ENCODE results near the gene PDSS2.

PDSS2 gene

GRCh38 chr6:107392069-107392468 lies 67.3 kb downstream of the PDSS2 start:
- no peak overlapping the region for H3K4me3 ChIP-seq (replicated peaks; ENCODE audit: low read depth, low read length)
- no peak for DNase-seq (ENCODE audit: extremely low read depth, low read depth)
- no peak for TF ChIP-seq CTCF (IDR thresholded peaks at IDR 0.05; ENCODE audit: low read depth, low read length, missing control alignments)

GRCh38 chr6:107390685-107391435 lies 68.5 kb downstream of the PDSS2 start:
- no peak for DNase-seq (ENCODE audit: extremely low read depth, low read depth)
- no peak for TF ChIP-seq CTCF (IDR thresholded peaks at IDR 0.05; ENCODE audit: low read depth, low read length, missing control alignments)
- no peak overlapping the region for H3K4me3 ChIP-seq (replicated peaks; ENCODE audit: low read depth, low read length)

- H3K4me3 ChIP-seq (replicated peaks; ENCODE audit: low read depth, low read length) = no peak overlapping the region
- DNase-seq (ENCODE audit: extremely low read depth, low read depth) = no peak
- no peak for TF ChIP-seq CTCF (IDR thresholded peaks at IDR 0.05; ENCODE audit: low read depth, low read length, missing control alignments)
These were observed 69.3 kb downstream of the PDSS2 start for GRCh38 chr6:107390056-107390455.

GRCh38 chr6:107386904-107387303 lies 72.5 kb downstream of the PDSS2 start:
- TF ChIP-seq CTCF (IDR thresholded peaks at IDR 0.05; ENCODE audit: low read depth, low read length, missing control alignments) = no peak
- no peak overlapping the region for H3K4me3 ChIP-seq (replicated peaks; ENCODE audit: low read depth, low read length)
- DNase-seq (ENCODE audit: extremely low read depth, low read depth) = no peak

- no peak overlapping the region for H3K4me3 ChIP-seq (replicated peaks; ENCODE audit: low read depth, low read length)
- no peak for TF ChIP-seq CTCF (IDR thresholded peaks at IDR 0.05; ENCODE audit: low read depth, low read length, missing control alignments)
- DNase-seq (ENCODE audit: extremely low read depth, low read depth) = no peak
These were observed 73.0 kb downstream of the PDSS2 start for GRCh38 chr6:107386340-107386739.

GRCh38 chr6:107383705-107384104 lies 75.7 kb downstream of the PDSS2 start:
- no peak for TF ChIP-seq CTCF (IDR thresholded peaks at IDR 0.05; ENCODE audit: low read depth, low read length, missing control alignments)
- no peak overlapping the region for H3K4me3 ChIP-seq (replicated peaks; ENCODE audit: low read depth, low read length)
- DNase-seq (ENCODE audit: extremely low read depth, low read depth) = no peak

GRCh38 chr6:107374264-107374663 lies 85.1 kb downstream of the PDSS2 start:
- DNase-seq (ENCODE audit: extremely low read depth, low read depth) = no peak
- H3K4me3 ChIP-seq (replicated peaks; ENCODE audit: low read depth, low read length) = no peak overlapping the region
- TF ChIP-seq CTCF (IDR thresholded peaks at IDR 0.05; ENCODE audit: low read depth, low read length, missing control alignments) = no peak
